Transverse colon (tissue), 3 donors: ENCODE results near the gene KRT1.

Source experiments
- EP300 ChIP-seq: sonication (generic); formaldehyde crosslinking; IDR thresholded peaks from one replicate; pipeline ENCODE4 v1.6.1; 2017; ENCODE audit warnings: antibody characterized with exemption, low read depth
- POLR2A ChIP-seq: fragments of 450-650 bp; IDR thresholded peaks from one replicate; pipeline ENCODE4 v1.6.1; 2016; ENCODE audit warnings: antibody characterized with exemption, mild to moderate bottlenecking, moderate library complexity
- TF ChIP-seq, protein P1 (sequence below), 5 experiments: fragments of 200-600 bp in 3 of 5; fragments of 450-650 bp in 2 of 5; sonication (generic) in 3 of 5; IDR thresholded peaks; 1 replicate in 2 of 5; 2 replicates in 3 of 5; pipeline ENCODE4 v1.5.1; 2016 to 2017; ENCODE audit warnings: antibody characterized with exemption in 5 of 5, inconsistent platforms in 3 of 5, mild to moderate bottlenecking in 2 of 5, moderate library complexity in 1 of 5

DNA sequence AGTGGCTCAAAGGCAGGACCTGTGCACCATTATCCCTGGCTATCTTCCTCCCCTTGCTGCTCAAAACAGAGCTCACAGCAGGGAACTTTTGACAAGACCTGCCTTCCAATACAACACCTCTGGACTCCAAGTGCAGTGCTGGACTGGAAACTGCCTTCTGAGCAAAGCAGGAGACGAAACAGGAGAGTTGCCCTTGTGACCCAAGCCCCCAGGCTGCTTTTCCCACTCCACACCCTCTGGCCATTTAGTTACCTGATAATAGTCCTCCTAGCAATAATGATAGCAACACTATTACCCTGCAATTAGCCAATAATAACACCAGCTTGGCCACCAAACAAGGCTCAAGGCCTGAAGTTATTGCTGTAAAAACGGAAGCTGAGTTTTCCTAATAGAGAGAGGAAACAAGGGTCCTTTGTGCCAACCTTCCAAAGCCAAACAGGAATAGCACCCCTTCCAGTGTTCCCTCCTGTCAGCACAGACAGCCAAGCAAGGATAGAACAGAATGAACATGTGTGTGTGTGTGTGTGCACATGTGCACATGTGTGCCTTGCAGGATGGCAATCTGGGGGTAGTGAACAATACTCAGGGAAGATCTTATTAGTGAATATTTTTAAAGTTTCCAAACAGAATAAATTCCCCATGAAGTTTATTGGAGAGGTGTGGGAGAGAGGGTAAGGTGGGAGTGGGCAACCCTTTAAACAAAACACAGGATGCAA is 52.7 kb downstream of the KRT1 start:
- TF ChIP-seq, protein P1, sequence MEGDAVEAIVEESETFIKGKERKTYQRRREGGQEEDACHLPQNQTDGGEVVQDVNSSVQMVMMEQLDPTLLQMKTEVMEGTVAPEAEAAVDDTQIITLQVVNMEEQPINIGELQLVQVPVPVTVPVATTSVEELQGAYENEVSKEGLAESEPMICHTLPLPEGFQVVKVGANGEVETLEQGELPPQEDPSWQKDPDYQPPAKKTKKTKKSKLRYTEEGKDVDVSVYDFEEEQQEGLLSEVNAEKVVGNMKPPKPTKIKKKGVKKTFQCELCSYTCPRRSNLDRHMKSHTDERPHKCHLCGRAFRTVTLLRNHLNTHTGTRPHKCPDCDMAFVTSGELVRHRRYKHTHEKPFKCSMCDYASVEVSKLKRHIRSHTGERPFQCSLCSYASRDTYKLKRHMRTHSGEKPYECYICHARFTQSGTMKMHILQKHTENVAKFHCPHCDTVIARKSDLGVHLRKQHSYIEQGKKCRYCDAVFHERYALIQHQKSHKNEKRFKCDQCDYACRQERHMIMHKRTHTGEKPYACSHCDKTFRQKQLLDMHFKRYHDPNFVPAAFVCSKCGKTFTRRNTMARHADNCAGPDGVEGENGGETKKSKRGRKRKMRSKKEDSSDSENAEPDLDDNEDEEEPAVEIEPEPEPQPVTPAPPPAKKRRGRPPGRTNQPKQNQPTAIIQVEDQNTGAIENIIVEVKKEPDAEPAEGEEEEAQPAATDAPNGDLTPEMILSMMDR (IDR thresholded peaks at IDR 0.05): no peak
- TF ChIP-seq POLR2A: no peak
- TF ChIP-seq EP300: no peak
